DMS53 treated with DMSO at 0.1 percent for 48 hours (cell line): ENCODE measurements around the gene CAPN5.

ENCODE experiments used
- DNase-seq: peaks from one replicate; lab custom pipeline; 2025; ENCODE audit not compliant: unreplicated experiment; lab: John Stamatoyannopoulos, UW

The CAPN5 gene

DNA sequence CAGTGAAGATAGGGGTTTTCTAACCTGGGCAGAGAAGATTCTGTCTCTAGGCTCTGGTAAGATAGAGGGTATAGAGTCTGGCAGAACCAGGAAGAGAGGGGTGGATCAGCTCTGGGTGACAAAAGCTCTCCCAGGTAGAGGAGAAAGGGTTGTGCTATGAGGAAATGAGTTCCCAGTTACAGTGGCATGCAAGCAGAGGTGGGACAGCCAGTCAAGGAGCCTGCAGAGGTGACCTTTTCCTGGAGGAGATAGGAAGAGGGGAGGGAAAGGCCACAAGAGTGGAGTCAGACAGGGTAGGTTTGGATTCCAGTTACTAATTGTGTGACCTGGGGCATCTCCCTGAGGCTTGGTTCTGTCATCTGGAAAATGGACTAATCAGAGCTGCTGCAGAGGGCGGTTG is 3.4 kb upstream of the CAPN5 start:
- peak; percentile 70 for DNase-seq

DNA sequence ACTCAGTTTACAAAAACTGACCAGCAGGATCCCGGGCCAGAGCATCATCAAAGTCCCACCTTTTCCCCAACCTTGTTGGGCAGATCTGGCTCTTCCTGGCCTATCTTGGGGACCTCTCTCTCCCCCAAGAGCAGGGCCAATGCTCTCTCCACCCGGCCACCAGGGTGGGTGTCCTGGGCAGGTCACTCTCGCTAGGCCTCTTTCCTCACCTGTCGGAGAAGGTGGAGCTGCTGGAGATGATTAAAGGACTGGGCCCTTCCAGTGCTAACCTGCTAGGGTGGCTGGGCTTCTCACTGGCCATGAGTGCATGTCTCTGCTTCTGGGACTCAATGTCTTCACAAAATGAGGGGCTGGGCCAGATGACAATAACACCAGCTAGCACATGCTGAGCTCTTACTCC is 2.9 kb upstream of the CAPN5 start:
- DNase-seq, result no peak

DNA sequence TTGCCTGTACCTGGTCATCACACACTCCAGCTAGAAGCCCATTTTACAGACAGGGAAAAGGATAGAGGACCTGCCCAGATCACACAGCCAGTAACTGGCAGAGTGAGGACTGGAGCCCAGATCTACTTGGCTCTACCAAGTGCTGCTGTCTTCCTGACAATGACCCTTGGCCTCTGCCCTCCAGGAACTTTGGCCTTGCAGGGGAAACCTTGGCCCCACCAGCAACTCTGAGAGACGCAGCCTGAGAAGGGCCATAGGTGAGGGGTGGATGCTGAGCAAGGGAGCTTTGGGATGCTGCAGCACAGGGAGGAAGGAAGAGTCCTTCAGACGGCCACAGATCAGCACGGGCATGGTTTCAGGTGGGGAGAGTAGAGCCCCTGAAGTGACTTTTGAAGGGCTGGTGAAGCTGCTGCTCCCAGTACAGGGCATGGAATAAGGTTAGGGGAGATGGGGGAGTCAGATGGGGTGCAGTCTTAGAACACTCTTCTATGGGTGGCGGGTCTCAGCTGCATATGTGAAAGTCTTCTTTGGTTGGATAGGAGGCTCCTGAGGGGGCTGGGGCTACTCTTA is 2.0 kb upstream of the CAPN5 start:
- DNase-seq, result no peak

DNA sequence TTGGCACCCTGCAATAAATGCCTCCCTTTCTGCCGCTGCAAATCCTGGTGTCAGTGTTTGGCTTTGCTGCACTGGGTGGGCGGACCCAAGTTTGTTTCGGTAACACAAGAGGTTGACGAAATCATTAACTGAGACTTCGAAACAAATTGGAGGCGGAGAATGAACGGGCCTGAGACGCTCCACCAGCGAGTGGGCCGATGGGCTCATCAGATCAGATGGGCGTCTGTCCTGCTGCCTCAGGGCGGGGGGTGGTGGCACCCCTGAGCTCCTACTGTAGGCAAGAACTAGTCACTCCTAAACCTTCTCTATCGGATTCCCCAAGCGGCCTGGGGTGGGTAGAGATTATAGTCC is 918 bp upstream of the CAPN5 start:
- no peak for DNase-seq

DNA sequence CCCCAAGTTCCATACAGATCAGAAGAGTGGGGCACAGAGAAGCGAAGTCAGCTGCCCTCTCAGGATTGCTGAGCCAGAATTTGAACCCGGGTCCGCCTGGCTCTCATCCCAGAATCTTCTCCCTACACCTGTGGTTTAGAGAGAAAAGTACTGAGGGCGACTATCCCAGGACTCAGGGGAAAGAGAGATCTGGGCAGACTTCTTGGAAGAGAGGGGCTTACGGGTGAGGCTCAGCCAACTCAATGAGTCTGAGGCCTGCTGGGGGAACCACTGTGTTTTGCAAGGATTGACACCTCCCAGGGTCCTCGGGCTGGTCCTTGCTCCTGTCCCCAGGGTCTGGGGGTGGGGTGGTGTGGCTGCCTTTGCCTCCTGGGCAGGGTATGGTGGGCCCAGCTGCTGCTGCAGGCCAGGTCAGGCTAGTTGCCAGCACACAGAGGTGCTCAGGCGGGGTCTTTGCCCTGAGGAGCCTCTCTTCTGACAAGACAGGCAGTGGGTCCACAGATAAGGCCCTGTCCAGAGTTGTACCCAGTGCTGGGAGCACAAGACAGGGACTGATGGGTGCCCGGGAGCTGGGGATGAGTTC is 1.2 kb downstream of the CAPN5 start:
- DNase-seq, result no peak

DNA sequence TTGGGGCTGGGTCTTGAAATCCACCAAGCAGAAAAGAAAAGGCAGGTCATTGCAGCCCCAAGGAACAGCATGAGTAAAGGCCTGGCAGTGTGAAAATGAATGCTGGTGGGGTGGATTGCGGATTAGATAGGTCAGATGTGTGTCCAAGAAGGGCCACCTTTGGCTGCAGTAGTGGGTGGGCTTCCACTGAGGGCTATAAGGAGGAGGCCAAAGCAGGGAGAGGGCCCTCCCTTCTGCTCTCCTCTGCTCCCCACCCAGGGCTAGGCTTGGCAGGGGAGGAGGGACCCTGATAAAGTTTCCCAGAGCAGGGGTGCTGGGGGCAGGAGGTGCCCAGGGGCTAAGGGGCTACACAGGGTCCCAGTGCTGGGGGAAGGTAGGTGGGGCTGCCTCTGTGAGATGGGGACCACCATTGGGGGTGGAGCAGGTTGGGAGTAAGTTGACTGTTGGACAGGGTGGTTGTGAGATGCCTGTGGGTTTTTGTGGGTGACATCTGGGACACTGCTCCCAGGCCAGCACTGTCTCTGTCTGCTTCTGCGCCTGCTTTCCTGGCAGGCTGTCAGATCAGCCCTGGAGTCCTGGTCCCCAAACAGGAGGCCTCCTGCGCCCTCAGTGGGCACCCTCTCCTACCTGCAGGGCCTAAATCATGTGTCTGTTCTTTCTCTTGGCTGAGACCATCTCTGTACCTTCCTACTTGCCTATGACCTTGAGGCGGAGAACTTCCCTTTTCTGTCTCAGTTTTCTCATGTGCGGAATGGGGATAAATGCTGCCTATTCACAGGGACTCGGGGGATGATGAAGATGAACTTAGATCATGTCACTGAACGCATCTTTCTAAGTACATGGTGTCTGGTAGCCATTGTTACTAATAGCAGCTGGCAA is 1.9 kb downstream of the CAPN5 start:
- DNase-seq, result no peak

DNA sequence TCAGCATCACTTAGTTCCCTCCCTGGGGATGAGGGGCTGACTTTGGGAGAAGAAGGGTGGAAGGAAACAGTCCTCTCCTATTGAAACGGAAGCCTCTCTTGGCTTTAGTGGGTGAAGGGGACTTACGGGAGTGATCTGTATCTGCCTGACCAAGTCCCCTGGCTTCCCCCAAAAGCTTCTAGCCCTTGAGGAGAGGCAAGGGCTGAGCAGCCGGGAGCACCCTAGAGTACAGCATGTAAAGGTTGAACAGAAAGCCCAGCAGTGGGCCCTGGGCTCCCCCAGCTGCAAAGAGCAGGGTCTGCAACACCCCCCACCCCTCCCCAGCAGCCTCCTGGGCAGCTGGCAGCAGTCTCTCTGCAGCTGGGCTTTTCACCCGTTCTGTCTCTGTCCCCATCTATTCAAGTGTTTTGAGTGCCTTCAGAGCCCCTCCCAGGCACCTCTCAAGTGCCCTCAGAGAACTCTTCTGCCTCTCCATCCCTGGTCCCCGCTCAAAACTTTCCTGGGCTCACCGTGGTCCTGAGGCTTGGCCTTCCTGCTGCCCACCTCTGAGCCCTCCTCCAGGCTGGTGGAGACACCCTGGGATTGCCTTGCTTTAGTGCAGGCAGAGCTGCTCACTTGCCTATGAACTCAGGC is 2.7 kb downstream of the CAPN5 start:
- no peak for DNase-seq

DNA sequence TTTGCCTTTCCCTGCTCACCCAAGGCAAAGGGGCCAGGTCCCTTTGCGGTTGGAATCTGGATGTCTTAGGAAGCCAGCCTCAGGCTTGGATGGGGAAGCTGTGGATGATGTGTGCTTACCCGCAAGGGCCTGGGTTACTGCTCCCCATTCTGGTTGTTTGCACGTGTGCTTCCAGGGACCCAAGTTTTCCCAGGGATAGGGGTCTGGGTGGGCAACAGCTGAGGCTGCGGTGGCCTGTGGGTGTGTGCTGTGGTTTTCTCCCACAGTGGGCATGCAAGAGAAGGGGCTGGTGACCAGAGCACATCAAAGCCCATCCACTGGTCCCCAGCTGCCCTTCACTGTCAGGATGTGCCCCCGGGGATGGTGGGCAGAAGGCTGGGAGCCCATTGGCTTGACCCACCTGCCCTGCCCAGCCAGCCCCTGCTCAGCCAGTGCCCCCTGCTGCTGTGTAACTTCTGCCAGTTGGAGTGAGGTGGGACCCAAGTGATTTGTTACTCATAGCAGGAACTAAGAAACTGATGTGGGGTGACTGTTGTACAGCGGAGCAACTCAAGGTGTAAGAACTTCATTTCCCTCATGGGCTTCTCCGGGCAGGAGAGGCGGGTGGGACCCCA is 3.3 kb downstream of the CAPN5 start:
- DNase-seq, result no peak

DNA sequence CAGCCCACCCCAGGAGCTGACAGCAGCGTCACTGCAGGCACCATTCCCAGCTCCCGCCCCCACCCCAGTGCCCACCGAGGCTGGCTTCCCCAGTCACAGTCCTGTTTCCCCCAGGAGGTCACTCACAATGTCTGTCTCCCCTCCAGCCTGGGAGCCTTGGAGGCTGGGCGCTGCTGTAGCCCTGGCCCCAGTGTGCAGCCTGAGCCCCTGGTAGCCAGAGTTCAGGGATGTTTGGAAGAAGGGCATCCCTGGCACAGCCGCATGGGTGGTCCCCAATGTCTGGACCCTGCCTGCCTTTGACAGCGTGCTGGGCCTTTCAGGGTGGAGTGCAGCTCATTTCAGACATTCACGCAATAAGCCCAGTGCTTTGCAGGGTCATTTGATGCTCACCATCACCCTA is 4.3 kb downstream of the CAPN5 start:
- no peak for DNase-seq

DNA sequence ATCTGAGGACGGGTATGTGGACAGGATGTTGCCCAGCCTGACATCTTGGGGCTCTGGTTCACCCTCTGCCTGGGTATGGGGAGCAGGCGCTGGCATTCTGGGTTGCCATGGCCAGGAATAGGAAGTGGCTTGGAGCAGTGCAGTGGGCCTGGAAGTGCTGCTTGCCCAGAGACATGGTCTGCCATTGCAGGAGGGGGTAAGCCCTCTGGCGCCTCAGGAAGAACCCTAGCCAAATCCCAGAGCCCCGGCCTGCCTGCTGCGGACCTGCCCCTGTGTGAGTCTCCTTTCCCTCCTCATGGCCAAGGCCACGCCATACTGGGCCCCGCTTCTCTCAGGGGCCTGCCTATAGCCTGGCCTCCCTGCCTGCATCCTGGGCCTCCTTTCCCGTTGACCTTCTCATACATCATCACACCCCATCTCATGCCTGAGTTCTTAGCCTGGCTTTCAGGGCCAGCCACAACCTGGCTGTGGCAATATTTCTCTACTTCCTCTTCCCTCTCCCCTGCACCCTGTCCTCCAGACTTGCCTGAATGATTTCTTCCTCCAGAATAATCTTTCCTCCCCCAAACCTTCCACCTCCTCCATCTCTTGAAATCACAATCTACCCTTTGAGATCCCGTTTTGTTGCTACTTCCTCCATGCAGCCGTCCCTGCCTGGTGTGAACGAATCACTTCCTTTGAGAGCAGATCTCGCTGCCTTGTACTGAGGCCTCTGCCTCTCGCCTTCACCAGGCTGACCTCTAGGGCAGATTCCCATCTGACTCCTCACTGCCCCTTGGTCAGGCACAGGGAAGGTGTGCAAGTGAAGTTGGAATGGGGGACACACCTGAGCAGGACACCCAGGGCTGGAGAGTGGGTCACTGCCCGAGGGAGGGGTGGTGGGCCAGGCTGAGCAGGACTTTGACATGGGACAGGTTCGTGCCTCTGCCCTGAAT is 5.2 kb downstream of the CAPN5 start:
- DNase-seq, result no peak

DNA sequence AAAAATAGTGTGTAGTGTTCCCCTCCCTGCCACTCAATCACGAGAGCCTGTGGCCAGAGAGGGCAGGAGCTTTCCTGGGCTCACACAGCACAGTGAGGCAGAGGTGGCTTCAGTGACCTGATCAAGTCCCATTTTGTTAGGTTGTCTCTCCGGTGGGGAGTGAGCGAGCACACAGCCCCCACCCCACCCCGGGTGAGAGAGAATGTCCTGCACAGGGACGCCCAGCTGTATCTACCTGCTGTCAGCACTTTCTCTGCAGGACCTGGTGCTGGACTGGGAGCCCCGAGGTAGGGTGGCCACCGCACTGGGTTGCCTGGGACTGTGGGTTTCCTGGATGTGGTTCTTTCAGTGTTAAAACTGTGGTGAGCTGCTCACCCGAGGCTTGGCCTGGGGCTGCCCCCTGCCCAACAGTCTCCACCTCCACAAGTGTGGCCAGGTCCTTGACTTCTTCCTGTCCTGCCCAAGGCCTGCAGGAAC is 6.1 kb downstream of the CAPN5 start:
- DNase-seq, result no peak

DNA sequence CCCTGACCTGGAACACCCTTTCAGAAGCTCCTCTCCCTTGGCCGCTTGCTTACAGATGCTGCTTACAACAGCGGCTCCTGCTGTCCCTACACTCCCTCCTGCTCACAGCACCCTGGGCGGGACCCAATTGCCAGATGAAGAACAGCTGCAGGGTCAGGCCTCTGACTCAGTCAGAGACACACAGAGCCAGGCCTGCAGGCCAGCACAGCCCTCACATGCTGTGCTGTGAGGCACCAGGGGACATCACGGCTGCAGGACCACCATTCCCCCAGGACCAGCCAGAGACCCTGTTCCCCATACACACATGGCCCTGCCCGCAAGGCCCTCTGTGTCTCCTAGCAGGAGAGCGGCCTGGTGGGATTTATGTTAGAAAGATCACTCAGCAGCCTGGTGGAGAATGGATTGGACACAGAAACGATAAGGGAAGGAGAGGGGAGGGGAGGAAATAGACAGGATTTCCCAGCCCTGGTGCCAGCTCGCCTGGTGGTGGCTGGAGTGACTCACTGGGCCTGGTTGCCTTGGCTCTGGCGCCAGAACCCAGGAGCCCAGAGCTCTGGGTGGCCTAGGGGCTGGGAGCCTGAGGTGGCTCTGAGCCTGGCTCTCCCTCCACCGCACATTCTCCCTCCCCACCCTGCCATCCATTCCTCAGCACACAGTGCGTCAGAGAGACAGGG is 6.7 kb downstream of the CAPN5 start:
- peak; percentile 95 for DNase-seq

DNA sequence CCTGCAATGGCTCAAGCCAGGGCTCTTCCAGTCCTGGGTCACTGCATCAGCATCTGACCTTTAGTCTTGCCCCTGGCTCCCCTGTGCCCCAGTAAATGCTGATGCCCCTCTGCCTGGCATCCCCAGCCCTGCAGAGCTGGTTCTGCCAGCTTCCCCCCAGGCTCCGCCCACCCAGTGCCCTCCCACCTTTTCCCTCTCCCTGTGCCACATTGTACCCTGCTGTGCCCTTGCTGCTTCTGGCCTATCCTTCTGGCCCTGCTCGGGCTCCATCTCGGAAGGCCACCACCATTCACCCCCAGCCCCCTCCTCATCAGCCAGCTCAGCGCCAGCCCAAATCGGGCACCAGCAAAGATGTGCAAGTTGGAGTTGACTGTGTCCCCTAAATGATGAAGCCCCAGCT is 7.4 kb downstream of the CAPN5 start:
- DNase-seq, result no peak

DNA sequence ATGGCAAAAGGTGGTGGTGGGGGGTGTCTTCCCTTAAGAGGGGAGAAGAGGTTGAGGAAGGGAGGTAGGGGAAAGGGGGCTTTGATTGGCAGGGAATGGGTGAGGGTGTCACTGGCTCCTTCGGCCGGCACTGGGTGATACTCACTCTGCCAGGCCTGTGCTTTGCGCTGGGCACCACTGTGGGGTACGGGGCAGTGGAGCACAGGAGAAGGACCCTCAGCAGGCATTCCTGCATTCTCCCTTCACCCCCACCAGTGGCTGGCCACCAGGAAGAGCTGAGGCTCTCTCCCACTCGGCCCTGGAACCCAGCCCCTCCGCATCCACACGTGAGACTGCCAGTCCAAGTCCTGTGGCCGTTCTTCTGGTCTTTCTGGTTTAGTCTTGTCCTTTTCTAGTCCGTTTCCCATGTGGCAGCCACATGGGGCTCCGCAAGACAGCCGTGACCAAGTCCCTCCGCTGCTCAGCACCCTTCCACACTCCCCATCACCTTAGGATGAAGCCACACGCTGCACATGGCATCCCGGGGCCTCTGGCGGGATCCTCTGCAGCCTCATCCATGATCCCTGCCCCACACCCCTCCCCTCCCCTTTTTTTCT is 8.0 kb downstream of the CAPN5 start:
- DNase-seq, result no peak

DNA sequence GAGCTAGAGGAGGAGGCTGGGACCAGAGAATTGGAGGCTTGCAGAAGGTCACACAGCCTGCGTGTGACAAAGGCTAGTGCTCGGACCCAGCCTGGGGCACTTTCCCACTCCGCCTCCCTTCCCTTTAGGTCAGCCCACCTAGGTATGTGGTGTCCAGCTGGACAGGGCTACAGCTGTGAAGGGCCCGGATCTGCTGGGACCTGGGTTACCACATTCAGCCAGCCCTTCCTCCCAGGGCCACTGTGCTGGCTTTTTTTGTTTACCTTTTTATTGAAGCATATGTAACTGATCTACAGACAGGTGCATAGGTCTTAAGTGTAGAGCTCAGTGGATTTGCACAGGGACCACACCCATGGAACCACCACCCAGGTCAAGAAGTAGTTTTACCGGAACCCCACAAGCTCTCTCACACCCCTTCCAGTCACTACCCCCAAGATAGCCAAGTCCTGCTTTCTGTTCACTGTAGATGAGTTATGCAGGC is 8.7 kb downstream of the CAPN5 start:
- peak; percentile 94 for DNase-seq

DNA sequence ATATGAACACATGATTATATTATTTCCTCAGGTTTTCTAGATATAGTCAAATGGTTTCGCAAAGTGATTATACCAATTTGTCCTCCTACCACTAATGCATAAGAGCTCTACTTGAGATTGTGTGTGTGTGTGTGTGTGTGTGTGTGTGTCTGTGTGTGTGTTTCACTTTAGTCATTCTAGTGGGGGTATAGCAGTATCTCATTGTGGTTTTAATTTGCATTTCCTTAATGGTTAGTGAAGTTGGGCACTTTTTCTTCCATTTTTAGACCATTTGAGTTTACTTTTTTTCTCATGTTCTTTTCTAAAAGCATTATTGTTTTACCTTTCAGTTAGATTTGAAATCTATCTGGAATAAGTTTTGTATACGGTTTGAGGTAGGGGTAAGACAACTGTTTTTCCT is 12.9 kb downstream of the CAPN5 start:
- no peak for DNase-seq

DNA sequence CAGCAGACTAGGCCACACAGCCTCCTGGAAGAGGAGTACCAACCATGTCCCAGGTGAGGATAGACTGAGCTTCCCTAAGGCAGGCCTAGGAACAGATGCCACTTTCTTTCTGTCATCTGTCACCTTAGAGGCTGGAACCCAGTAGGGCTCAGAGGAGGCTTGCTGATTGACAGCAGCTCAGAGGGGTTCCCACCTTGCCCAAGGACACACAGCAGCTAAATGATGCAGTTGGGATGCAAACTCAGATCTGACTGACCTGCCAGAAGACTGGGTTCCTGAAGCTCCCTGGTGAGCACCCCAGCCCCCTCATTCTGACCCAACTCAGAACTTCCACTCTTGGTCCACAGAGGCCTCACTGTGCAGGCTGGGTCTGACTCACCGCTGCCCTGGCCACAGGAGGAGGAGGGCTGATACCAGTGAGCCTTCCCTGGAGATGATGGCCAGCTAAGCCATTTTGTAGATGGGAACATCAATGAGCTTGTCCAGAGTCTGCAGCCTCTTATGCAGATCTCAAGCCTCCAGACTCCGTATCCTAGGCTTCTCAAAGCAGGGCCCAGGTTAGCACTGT is 14.0 kb downstream of the CAPN5 start:
- DNase-seq, result no peak

DNA sequence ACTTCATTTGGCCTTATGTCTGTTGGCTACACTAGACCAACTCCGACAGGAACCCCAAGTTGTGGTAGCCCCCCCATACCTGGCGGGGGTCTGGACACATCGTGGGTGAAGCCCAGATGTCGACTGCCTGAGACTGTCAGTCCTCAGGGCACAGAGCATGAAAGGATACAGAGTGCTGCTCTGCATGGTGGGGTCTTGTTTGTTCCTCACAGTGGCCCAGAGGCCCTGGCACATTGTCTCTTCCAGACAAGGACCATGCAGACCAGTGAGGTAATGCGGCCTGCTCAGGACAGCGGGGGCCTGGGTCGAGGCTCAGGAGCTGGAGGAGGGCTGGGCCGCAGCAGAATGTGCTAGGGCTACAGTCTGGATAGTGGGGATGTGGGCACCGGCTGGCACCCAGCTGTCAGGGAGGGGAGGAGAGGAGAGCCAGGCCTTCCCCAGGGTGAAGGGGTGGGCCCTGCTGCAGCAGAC is 14.6 kb downstream of the CAPN5 start:
- DNase-seq, result no peak
